Urothelium cell line (cell line): ENCODE measurements around the gene ETV3.
A peak's percentile ranks its signal among the peaks of the same experiment; 100 is the strongest.

ENCODE experiments used
- DNase-seq: peaks from one replicate; pipeline ENCODE4 v3.0.0; 2011; ENCODE audit warnings: low spot score, mixed read lengths
- FAIRE-seq: peaks from 2 replicates; lab custom pipeline; 2011; peaks lifted over from hg19 to GRCh38; lab: Jason Lieb, UNC

The ETV3 gene

DNA sequence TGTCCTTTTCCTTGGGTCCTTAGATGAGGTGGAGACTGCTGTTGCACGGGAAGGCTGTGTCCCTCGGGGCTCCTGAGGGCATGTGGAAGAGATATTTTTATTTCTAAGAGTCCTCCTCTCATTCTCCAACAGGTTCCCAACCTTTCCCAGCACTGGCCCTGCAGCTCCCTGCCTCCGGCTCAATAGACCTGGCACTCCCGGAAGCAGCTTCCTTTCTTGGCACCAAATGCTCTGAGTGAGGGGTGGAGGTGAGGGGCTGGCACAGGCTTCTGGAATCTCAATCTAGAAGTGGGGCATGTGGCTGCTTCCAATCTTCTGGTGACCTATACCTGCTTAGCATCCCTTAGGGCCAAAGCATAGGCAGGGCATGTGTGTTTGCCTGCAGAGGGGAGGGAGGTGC is 43.1 kb downstream of the ETV3 start:
- no peak for FAIRE-seq
- no peak for DNase-seq

DNA sequence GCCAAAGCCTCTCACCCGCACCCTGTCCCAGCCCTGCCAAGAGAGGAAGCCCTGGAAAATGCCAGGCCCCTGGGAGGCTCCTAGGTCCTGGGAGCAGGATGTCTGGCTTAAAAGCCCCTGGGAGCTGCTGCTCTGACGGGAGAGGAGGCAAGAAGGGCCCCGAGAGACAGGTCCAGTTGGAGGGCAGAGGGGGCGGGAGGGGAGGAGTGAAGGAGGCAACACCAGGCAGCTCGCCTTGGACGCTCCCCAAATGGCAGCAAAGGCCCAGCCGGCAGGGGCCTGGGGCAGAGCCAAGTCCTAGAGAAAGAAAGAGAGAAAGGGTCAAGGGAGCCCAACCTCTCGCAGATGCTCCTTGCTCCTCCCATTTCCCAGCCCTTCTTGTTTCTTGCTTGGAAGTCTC is 45.4 kb downstream of the ETV3 start:
- FAIRE-seq = no peak
- no peak for DNase-seq

DNA sequence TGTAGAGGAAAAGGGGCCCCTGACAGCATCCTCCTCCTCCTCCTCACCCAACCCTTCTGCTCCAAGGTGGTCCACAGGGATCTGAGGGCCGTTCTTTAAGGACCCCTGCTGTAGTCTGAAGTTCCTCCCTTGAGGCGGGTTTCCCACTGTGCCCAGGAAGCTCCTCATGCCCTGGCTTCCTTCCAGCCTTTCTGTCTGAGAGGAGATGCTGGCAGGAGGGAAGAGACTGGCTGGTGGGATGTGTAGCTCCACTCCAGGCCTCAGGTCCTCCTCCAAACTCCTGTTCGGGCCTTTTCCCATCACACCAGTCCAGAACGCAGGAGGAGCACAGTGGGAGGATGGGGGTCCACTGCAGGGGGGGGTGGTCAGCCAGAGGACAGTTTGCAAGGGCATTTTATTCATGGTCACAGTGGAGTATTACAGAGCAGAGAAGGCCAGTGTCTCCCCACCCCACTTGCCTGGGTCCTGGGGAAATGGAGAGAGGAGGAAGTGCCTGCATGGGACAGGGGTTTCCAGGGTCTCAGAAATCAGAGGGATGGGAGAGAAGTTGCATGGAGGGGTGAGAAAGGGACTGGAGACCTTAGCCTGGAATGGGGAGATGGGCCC is 46.4 kb downstream of the ETV3 start:
- FAIRE-seq = no peak
- DNase-seq = no peak

DNA sequence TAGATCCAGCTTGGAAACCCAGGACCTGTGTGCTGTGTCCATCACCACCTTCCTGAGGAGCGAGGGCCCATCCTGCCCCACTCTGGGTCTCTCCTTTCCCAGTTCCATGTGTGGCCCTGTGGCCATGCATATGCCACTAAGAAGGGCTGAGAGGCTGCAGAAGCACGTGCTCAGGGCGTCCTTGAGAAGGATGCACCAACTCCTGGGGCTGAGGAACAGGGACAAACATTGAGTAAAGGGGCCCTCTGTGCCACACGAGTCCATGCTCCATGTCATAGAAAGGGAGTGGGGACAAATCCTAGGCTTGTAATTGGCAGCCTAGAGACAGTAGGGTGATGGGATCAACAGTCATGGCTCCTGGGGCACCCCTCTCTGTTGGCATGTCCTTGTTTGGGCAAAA is 47.0 kb downstream of the ETV3 start:
- FAIRE-seq = no peak

DNA sequence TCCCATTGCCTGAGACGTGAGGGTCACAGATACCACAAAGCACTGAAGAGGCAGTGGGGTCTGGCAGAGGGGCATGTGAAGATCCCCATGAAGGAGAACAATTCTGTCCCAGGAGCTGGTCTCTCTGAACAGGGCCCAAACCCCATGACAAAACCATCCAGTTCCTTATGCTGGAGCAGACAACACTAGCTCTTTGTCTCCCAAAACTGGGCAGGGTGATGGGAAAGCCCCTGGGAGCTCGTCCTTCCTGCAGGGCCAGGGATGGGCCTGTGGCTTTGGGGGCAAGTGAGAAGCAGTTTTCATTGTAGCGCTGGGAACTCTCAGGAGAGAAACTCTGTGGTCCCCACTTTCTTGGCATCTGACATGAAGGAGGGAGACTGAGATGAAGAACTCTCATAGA is 47.4 kb downstream of the ETV3 start:
- FAIRE-seq = no peak

More for the DNA sequence above, 47.0 kb downstream of the ETV3 start:
- DNase-seq = no peak

DNA sequence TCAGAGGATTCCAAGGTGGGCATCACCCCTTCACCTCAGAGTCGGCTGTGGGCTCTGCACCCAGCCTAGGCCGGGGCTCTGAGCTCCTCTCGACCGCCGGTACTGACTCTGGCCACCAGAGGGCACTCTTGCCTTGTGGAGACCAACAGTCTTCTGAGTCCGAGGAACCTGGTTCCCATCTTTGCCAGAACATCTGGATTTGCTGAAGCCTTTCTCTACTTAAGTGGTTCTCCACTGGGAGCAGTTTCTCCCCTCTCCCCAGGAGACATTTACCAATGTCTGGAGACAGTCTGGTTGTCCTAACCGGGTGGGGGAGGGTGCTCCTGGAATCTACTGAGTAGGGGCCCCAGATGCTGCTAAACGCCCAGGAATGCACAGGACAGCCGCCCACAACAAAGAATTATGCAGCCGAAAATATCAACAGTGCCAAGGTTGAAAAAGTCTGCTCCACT is 48.0 kb downstream of the ETV3 start:
- peak; percentile 90 for DNase-seq
- no peak for FAIRE-seq

More for the DNA sequence above, 47.4 kb downstream of the ETV3 start:
- peak; percentile 40 for DNase-seq

DNA sequence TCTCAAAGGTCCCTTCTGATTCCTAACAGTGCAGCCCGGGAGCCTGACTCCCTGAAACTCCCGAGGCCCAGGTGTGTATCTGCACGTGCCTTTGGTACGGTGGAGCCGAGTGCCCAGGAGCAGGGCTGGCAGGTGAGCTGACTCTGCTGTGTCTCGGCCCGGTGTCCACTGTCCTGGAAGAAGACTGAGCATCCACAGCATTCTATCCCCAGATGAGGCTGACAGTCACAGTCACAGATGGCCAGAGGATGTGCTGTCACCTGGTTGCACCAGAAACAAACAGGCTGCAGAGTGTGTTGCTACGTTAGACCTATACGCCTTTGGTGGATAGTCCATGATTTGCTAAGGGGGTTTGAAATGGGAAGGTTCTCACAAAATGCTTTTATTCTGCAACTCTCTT is 48.4 kb downstream of the ETV3 start:
- no peak for FAIRE-seq

DNA sequence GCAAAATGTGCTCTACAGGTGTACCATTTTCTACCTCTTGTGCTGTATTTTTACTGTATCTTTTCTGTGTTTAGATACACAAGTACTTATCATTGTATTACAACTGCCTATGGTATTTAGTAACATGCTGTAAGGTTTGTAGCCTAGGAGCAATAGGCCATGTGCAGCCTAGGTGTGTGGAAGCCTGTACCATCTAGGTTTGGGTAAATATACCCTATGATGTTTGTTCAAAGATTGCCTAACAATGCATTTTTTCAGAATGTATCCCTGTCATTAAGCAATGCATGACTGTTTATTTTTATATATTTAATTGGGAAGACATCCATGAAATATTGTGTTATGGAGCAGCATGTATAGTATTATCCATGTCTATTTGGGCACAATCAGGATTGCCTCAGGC is 49.6 kb downstream of the ETV3 start:
- FAIRE-seq (no peak), DNase-seq (no peak)

More for the DNA sequence above, 48.4 kb downstream of the ETV3 start:
- DNase-seq = no peak

DNA sequence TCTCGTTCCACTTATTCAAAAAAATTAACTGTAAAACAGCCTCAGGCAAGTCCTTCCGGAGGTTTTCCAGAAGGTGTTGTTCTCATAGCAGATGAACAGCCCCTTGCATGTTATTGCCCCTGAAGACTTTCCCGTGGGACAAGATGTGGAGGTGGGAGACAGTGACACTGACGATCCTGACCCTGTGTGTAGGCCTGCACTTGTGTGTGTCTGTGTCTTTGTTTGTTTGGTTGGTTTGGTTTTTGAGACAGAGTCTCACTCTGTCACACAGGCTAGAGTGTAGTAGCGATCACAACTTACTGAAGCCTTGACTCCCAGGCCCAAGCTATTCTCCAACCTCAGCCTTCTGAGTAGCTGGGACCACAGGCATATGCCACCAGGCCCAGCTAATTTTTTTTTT is 51.2 kb downstream of the ETV3 start:
- FAIRE-seq (no peak), DNase-seq (no peak)

DNA sequence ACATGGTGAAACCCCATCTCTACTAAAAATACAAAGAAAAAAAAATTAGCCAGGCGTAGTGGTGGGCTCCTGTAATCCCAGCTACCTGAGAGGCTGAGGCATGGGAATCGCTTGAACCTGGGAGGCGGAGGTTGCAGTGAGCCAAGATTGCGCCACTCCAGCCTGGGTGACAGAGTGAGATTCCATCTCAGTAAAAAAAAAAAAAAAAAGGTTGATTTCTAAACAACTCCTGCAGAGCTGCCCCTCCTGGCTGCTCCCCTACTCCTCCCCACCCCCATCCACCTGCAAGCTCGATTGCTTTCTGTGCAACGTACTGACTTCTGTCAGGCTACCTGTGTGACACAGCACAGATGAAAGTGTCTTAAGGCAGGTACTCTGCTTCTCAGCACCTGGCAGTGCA is 51.9 kb downstream of the ETV3 start:
- no peak for DNase-seq
- FAIRE-seq = no peak

DNA sequence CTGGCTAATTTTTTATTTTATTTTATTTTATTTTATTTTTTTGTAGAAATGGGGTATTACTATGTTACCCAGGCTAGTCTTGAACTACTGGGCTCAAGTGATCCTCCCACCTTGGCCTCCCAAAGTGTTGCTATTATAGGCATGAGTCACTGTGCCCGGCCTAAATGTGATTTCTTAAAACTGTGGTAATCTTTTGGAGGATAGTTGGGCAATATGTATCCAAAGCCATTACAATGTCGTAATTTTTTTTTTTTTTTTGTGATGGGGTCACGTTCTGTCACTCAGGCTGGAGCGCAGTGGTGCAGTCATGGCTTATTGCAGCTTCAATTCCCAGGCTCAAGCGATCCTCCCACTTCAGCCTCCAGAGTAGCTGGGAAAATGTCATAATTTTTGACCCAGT is 52.8 kb downstream of the ETV3 start:
- FAIRE-seq = no peak
- no peak for DNase-seq

DNA sequence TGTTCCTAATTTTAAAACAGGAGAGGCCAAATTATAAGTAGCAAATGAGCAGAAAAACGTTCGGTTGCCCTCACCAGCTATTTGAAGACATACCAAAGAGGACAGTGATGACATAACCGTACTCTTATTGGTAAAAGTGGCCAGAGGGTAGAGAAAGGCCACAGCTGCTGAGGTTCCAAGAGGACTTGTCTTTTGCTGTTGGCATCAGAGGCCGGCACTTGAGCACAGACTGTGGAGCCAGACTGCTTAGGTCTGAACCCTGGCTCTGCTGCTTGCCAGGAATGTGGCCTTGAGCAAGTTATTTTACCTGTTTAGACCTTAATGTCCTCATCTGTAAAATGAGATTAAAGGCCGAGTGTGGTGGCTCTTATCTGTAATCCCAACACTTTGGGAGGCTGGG is 53.5 kb downstream of the ETV3 start:
- DNase-seq = no peak
- FAIRE-seq = no peak

DNA sequence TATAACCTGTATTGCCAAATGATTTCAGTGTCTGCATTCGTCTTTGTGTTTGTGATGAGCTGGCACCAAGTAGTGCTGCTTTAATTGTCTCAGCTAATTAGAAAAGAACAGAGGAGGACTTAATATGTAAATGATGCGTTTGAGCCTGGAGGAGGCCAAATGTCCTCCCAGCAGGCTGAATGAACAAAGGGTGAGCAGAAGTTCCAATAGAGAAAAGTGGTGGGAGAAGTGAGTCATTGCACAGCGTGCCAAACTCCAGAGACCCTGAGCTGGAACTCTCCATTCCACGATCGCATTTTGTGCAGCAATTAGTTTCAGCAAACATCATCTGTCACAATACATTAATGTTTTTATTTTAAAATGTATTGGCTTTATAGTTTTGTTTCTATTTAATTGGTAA is 56.5 kb downstream of the ETV3 start:
- no peak for FAIRE-seq

DNA sequence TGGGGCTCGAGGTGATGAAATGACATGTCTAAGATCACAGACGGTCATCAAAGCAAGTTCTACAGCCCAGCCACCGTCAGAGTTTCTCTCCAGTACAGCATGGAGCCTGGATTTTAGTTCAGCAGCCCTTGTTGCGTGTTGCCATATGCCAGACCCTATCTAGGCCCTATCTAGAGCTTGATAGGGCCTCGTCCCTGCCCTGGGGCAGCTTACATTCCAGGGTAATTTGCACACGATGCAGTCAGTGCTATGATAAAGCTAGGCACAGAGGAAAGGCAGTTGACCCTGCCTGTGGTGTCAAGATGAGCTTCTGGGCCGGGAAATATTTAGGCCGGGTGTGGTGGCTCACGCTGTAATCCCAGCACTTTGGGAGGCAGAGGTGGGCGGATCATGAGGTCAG is 57.5 kb downstream of the ETV3 start:
- no peak for FAIRE-seq
- DNase-seq = no peak

More for the DNA sequence above, 56.5 kb downstream of the ETV3 start:
- no peak for DNase-seq

DNA sequence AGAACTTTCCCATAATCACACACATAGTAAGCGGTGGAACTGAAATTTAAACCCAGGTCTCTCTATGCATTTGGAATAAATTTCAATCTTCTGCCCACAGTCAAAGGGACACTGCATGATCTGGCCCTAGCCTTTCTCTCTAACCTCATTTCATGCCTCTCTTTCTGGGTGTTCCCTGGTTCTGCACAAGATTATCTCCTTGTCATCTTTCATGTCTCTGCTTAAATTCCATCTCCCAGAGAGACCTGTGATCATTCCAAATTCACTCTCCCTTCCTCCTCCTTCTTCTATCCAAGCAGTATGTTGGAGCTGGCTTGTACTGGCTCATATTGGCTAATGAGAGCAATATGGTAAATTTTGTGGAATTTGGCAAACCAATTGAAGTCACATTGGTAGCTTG is 60.8 kb downstream of the ETV3 start:
- DNase-seq (no peak), FAIRE-seq (no peak)

DNA sequence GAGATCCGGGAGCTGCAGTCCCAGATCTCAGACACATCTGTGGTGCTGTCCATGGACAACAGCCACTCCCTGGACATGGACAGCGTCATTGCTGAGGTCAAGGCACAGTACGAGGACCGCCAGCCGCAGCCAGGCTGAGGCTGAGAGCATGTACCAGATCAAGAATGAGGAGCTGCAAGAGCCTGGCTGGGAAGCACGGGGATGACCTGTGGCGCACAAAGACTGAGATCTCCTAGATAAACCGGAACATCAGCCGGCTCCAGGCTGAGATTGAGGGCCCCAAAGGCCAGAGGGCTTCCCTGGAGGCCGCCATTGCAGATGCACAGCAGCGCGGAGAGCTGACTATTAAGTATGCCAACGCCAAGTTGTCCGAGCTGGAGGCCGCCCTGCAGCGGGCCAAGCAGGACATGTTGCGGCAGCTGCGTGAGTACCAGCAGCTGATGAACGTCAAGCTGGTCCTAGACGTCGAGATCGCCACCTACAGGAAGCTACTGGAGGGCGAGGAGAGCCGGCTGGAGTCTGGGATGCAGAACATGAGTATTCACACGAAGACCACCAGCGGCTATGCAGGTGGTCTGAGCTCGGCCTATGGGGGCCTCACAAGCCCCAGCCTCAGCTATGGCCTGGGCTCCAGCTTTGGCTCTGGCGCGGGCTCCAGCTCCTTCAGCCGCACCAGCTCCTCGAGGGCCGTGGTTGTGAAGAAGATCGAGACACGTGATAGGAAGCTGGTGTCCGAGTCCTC is 64.1 kb downstream of the ETV3 start:
- DNase-seq = no peak
- no peak for FAIRE-seq
